ENCODE measurements around the gene ANKRD11.

Gene ANKRD11

GRCh38 chr16:89506791-89507191, 16.4 kb upstream of the ANKRD11 start:
- no peak for DNase-seq (ENCODE audit: low spot score)

GRCh38 chr16:89506113-89506504, 15.7 kb upstream of the ANKRD11 start:
- no peak for DNase-seq (ENCODE audit: low spot score)

- DNase-seq (ENCODE audit: low spot score): no peak
Measured at GRCh38 chr16:89505204-89506112, 15.1 kb upstream of the ANKRD11 start.

GRCh38 chr16:89504091-89504490, 13.7 kb upstream of the ANKRD11 start:
- no peak for DNase-seq (ENCODE audit: low spot score)

- DNase-seq (ENCODE audit: low spot score): peak; percentile 24
Measured at GRCh38 chr16:89502081-89502843, 11.9 kb upstream of the ANKRD11 start.

- DNase-seq (ENCODE audit: low spot score): no peak
Measured at GRCh38 chr16:89499767-89500166, 9.4 kb upstream of the ANKRD11 start.

- peak; percentile 71 for DNase-seq (ENCODE audit: low spot score)
Measured at GRCh38 chr16:89498839-89499238, 8.5 kb upstream of the ANKRD11 start.

GRCh38 chr16:89495121-89495520, 4.8 kb upstream of the ANKRD11 start:
- DNase-seq (ENCODE audit: low spot score): no peak

GRCh38 chr16:89493776-89494175, 3.4 kb upstream of the ANKRD11 start:
- no peak for DNase-seq (ENCODE audit: low spot score)

GRCh38 chr16:89491974-89492687, 1.8 kb upstream of the ANKRD11 start:
- no peak for DNase-seq (ENCODE audit: low spot score)

- no peak for DNase-seq (ENCODE audit: low spot score)
Measured at GRCh38 chr16:89491238-89491869, 993 bp upstream of the ANKRD11 start.

- no peak for DNase-seq (ENCODE audit: low spot score)
Measured at GRCh38 chr16:89489898-89490438, 393 bp downstream of the ANKRD11 start.

- peak; percentile 74 for DNase-seq (ENCODE audit: low spot score)
Measured at GRCh38 chr16:89489040-89489897, 1.1 kb downstream of the ANKRD11 start.

GRCh38 chr16:89485701-89486246, 4.6 kb downstream of the ANKRD11 start:
- DNase-seq (ENCODE audit: low spot score): no peak

- DNase-seq (ENCODE audit: low spot score): no peak
Measured at GRCh38 chr16:89484923-89485679, 5.3 kb downstream of the ANKRD11 start.

- no peak for DNase-seq (ENCODE audit: low spot score)
Measured at GRCh38 chr16:89484041-89484501, 6.3 kb downstream of the ANKRD11 start.

- no peak for DNase-seq (ENCODE audit: low spot score)
Measured at GRCh38 chr16:89482817-89483205, 7.5 kb downstream of the ANKRD11 start.

- no peak for DNase-seq (ENCODE audit: low spot score)
Measured at GRCh38 chr16:89482150-89482816, 8.1 kb downstream of the ANKRD11 start.

GRCh38 chr16:89481356-89481955, 8.9 kb downstream of the ANKRD11 start:
- no peak for DNase-seq (ENCODE audit: low spot score)

Data from D341Med (cell line).